ENCODE data around the gene PDE8A. TPM values are rescaled to one million over a fixed set of nuclear protein-coding genes. Genes with fewer than 3 reads are reported as not detected.

The PDE8A gene
- total RNA-seq, 1 donor: 16.8 TPM

- no peak for DNase-seq (ENCODE audit: low read depth)
- H3K4me3 ChIP-seq (ENCODE audit: low read depth, low read length): no peak overlapping the region
- TF ChIP-seq CTCF (IDR thresholded peaks at IDR 0.05; ENCODE audit: insufficient read depth, low read depth, low read length): no peak
Observed at GRCh38 chr15:85063522-85064079, 81.9 kb downstream of the PDE8A start.

GRCh38 chr15:85064710-85065109, 83.1 kb downstream of the PDE8A start:
- DNase-seq (ENCODE audit: low read depth): no peak
- no peak for TF ChIP-seq CTCF (IDR thresholded peaks at IDR 0.05; ENCODE audit: insufficient read depth, low read depth, low read length)
- no peak overlapping the region for H3K4me3 ChIP-seq (ENCODE audit: low read depth, low read length)

GRCh38 chr15:85071061-85071460, 89.4 kb downstream of the PDE8A start:
- H3K4me3 ChIP-seq (ENCODE audit: low read depth, low read length): no peak overlapping the region
- no peak for TF ChIP-seq CTCF (IDR thresholded peaks at IDR 0.05; ENCODE audit: insufficient read depth, low read depth, low read length)
- DNase-seq (ENCODE audit: low read depth): no peak

- H3K4me3 ChIP-seq (ENCODE audit: low read depth, low read length): no peak overlapping the region
- DNase-seq (ENCODE audit: low read depth): no peak
- TF ChIP-seq CTCF (IDR thresholded peaks at IDR 0.05; ENCODE audit: insufficient read depth, low read depth, low read length): no peak
Observed at GRCh38 chr15:85071504-85071903, 89.8 kb downstream of the PDE8A start.

- no peak for TF ChIP-seq CTCF (IDR thresholded peaks at IDR 0.05; ENCODE audit: insufficient read depth, low read depth, low read length)
Observed at GRCh38 chr15:85072917-85073316, 91.3 kb downstream of the PDE8A start.

GRCh38 chr15:85073556-85074194, 92.0 kb downstream of the PDE8A start:
- no peak overlapping the region for H3K4me3 ChIP-seq (ENCODE audit: low read depth, low read length)
- DNase-seq (ENCODE audit: low read depth): peak; percentile 13
- TF ChIP-seq CTCF (IDR thresholded peaks at IDR 0.05; ENCODE audit: insufficient read depth, low read depth, low read length): no peak

More at GRCh38 chr15:85072917-85073316, 91.3 kb downstream of the PDE8A start:
- DNase-seq (ENCODE audit: low read depth): no peak
- no peak overlapping the region for H3K4me3 ChIP-seq (ENCODE audit: low read depth, low read length)

GRCh38 chr15:85086855-85087254, 105.2 kb downstream of the PDE8A start:
- no peak for DNase-seq (ENCODE audit: low read depth)
- no peak overlapping the region for H3K4me3 ChIP-seq (ENCODE audit: low read depth, low read length)
- TF ChIP-seq CTCF (IDR thresholded peaks at IDR 0.05; ENCODE audit: insufficient read depth, low read depth, low read length): no peak

Measured in fibroblast of villous mesenchyme (primary cell).